K562 (cell line): ENCODE data around the gene SLC26A11. TPM values are rescaled to one million over a fixed set of nuclear protein-coding genes. Genes with fewer than 3 reads are reported as not detected.
A peak's percentile ranks its signal among the peaks of the same experiment; 100 is the strongest.

Source experiments
- ATAC-seq: fragments of 200-7000 bp; cut with Tn5 transposase; 3 replicates; pipeline ENCODE4 v1.9.1; 2020; ENCODE audit warnings: moderate library complexity
- BruUV-seq: library from RNA; stranded (reverse); fragments of 400-500 nt; replicated peaks from 2 replicates; lab custom pipeline; 2021; lab: Mats Ljungman, UMichigan
- CTCF ChIA-PET: fragments of 300-600 bp; formaldehyde crosslinking; extraction: SDS; loops from one replicate; lab custom pipeline; 2021; ENCODE audit warnings: low intra/inter-chr PET ratio; lab: Yijun Ruan, JAX
- POLR2A ChIA-PET: fragments of 300-600, 350-650 bp; sonication (Branson Sonifier 250); formaldehyde crosslinking; extraction: SDS; loops from one replicate; lab custom pipeline; 2021; ENCODE audit warnings: antibody characterized with exemption, inconsistent platforms; lab: Yijun Ruan, JAX
- DNase-seq, 4 experiments: peaks; one replicate each; pipeline versions ENCODE4 v3.0.0 to v3.0.0-alpha.2; 2011 to 2018; ENCODE audit warnings: low spot score in 3 of 4, mixed read lengths in 3 of 4; ENCODE audit errors: extremely low read depth in 1 of 4
- FAIRE-seq: peaks from 2 replicates; lab custom pipeline; 2011; peaks lifted over from hg19 to GRCh38; lab: Jason Lieb, UNC
- H2AFZ ChIP-seq: 2 replicates; pipeline ENCODE4 v1.6.0; 2011; ENCODE audit warnings: low read depth, low read length, control low read depth, inconsistent platforms
- H3K27ac ChIP-seq: fragments of 200-600 bp; 3 replicates; pipeline ENCODE4 v1.8.0; 2011; ENCODE audit warnings: low read depth, mild to moderate bottlenecking, control low read depth, inconsistent platforms, low read length, moderate library complexity, mixed read lengths; ENCODE audit errors: extremely low read depth
- H3K27me3 ChIP-seq, 2 experiments: fragments of 300-600 bp in 1 of 2; 2 replicates in 1 of 2; 3 replicates in 1 of 2; pipeline versions ENCODE4 v1.6.0 to v1.8.0; 2011; ENCODE audit warnings: inconsistent platforms in 2 of 2, low read length in 2 of 2, mild to moderate bottlenecking in 1 of 2, mixed read lengths in 1 of 2, moderate library complexity in 1 of 2; ENCODE audit not compliant: control insufficient read depth in 2 of 2, insufficient read depth in 2 of 2
- H3K36me3 ChIP-seq: fragments of 300-600 bp; 3 replicates; pipeline ENCODE4 v1.8.0; 2011; ENCODE audit warnings: mild to moderate bottlenecking, low read length, inconsistent platforms; ENCODE audit not compliant: control insufficient read depth, insufficient read depth
- H3K4me1 ChIP-seq, 2 experiments: fragments of 200-600 bp in 1 of 2; replicated peaks in 1 of 2; 2 replicates in 1 of 2; 3 replicates in 1 of 2; pipeline versions ENCODE4 v1.5.1 to v1.8.0; 2011; ENCODE audit warnings: inconsistent platforms in 2 of 2, low read length in 2 of 2, mild to moderate bottlenecking in 1 of 2, mixed read lengths in 1 of 2, moderate library complexity in 1 of 2; ENCODE audit not compliant: control insufficient read depth in 2 of 2, insufficient read depth in 2 of 2
- H3K4me2 ChIP-seq: 2 replicates; pipeline ENCODE4 v1.6.1; 2011; ENCODE audit warnings: low read length, control low read depth, inconsistent platforms, mixed read lengths; ENCODE audit not compliant: insufficient read depth
- H3K4me3 ChIP-seq: fragments of 200-600 bp; sonication (generic), shearing (Covaris generic); 2 replicates; pipeline ENCODE4 v1.5.1; 2016; ENCODE audit warnings: control low read depth, inconsistent platforms
- H3K79me2 ChIP-seq: fragments of 200-600 bp; 3 replicates; pipeline ENCODE4 v1.8.0; 2011; ENCODE audit warnings: low read length, inconsistent platforms; ENCODE audit not compliant: control insufficient read depth, insufficient read depth
- H3K9ac ChIP-seq, 2 experiments: 2 replicates each; pipeline versions ENCODE4 v1.6.0 to v1.6.1; 2011; ENCODE audit warnings: low read depth in 2 of 2, low read length in 2 of 2, control low read depth in 1 of 2, inconsistent platforms in 1 of 2, mild to moderate bottlenecking in 1 of 2, mixed read lengths in 1 of 2; ENCODE audit not compliant: insufficient read depth in 1 of 2
- H3K9me1 ChIP-seq: one replicate; pipeline ENCODE4 v1.6.0; 2011; ENCODE audit warnings: inconsistent platforms, mild to moderate bottlenecking, low read length, moderate library complexity; ENCODE audit not compliant: control insufficient read depth, insufficient read depth
- H3K9me3 ChIP-seq: replicated peaks from 2 replicates; pipeline ENCODE4 v1.5.1; 2011; ENCODE audit warnings: low read depth, low read length, inconsistent platforms; ENCODE audit not compliant: control insufficient read depth, insufficient read depth
- H4K20me1 ChIP-seq: replicated peaks from 2 replicates; pipeline ENCODE4 v1.6.1; 2011; ENCODE audit warnings: low read length, inconsistent platforms, mixed read lengths; ENCODE audit not compliant: control insufficient read depth, insufficient read depth
- CTCFL ChIP-seq: IDR thresholded peaks from 2 replicates; pipeline ENCODE4 v1.6.1; 2011; ENCODE audit warnings: borderline replicate concordance, low read depth, mild to moderate bottlenecking, moderate library complexity, low read length; ENCODE audit not compliant: insufficient read depth, poor library complexity, severe bottlenecking
- EZH2 ChIP-seq: IDR thresholded peaks from 2 replicates; pipeline ENCODE4 v1.6.1; 2012; ENCODE audit warnings: low read depth, mild to moderate bottlenecking, inconsistent platforms, low read length, borderline replicate concordance
- HDAC1 ChIP-seq, 2 experiments: fragments of 450-650 bp; IDR thresholded peaks; 2 replicates each; pipeline ENCODE4 v1.6.1; 2016 to 2017; ENCODE audit warnings: inconsistent platforms in 1 of 2, mild to moderate bottlenecking in 1 of 2, moderate library complexity in 1 of 2
- ZBTB7A ChIP-seq: IDR thresholded peaks from 2 replicates; pipeline ENCODE4 v1.6.1; 2011; ENCODE audit warnings: low read depth, mild to moderate bottlenecking, low read length, moderate library complexity, borderline replicate concordance; ENCODE audit not compliant: control insufficient read depth
- WGBS: fragments of 100-300 bp; shearing (Covaris generic); methylation state at CpG from one replicate; pipeline ENCODE4 v1.1.6; 2016; ENCODE audit warnings: low coverage, mixed read lengths; ENCODE audit not compliant: insufficient coverage; ENCODE audit errors: missing lambda C conversion rate; 5-methylcytosine and 5-hydroxymethylcytosine counted together
- in situ Hi-C: fragments of 300-500 bp; cut with MboI; formaldehyde crosslinking; loops from 4 replicates; pipeline ENCODE4 v1.15.0; 2018; ENCODE audit warnings: inconsistent platforms, mixed read lengths
- intact Hi-C: fragments of 100-400 bp; cut with micrococcal nuclease; formaldehyde crosslinking; loops from 2 replicates; pipeline ENCODE4 v1.14.2; 2022
- polyA plus RNA-seq, 8 experiments: library from polyadenylated mRNA; depleted of rRNA in 4 of 8; stranded (reverse) in 5 of 8; unstranded in 3 of 8; fragments of >200 nt; fragmentation: Nextera tagmentation in 2 of 8; fragmentation: Illumina TruSeq in 1 of 8; extraction: Ambion mirVana in 2 of 8; extraction: Trizol in 1 of 8; gene quantifications; 2 replicates each; pipeline versions ENCODE4 v1.2.1 to v1.2.3, GENCODE V29; 2011 to 2014; ENCODE audit warnings: inconsistent platforms in 1 of 8, missing spikeins in 1 of 8
- total RNA-seq, 7 experiments: library from RNA; depleted of rRNA in 6 of 7; stranded (reverse); fragments of >200 nt in 6 of 7; fragmentation: Illumina TruSeq in 2 of 7; extraction: Trizol in 2 of 7; gene quantifications; 2 replicates each; pipeline versions ENCODE4 v1.2.1 to v1.2.3, GENCODE V29; 2011 to 2021; ENCODE audit warnings: low replicate concordance in 1 of 7
- TF ChIP-seq, protein P1 (sequence below): fragments of 250-450 bp; sonication (Bioruptor Pico); IDR thresholded peaks from 2 replicates; pipeline ENCODE4 v1.4.0; 2020; ENCODE audit warnings: mild to moderate bottlenecking, moderate library complexity

Gene SLC26A11
- total and polyA plus RNA-seq, 9 of the 15 experiments (the other 6 are each of a cell fraction or from before 2014, with no cell fraction given), result 0.06 to 3.1 (median 1.2) TPM; not detected in 1

GRCh38 chr17:80182845-80183223 is 37.4 kb upstream of the SLC26A11 start:
- Histone ChIP-seq H3K9me1 (no peaks in the 10 kb centered on the region), H3K27me3 (peaks cover 69 to 93% of the 10 kb centered on the region in 2 experiments), H3K4me3 (no peak overlapping the region), H3K4me2 (no peak overlapping the region), H3K9me3 (no peaks in the 10 kb centered on the region; the same call in 1 of the 2 replicates), H3K9ac (no peak overlapping the region), H3K79me2 (no peaks in the 10 kb centered on the region), H3K4me1 (peaks cover 0 to 28% of the 10 kb centered on the region in 2 experiments; a peak in 3 of 5 replicates), H3K36me3 (no peaks in the 10 kb centered on the region), H3K27ac (no peak overlapping the region), H2AFZ (no peak overlapping the region), H4K20me1 (no peaks in the 10 kb centered on the region; the same call in 1 of the 2 replicates)
- BruUV-seq, result no TSS peak
- in situ Hi-C loops, result no loop called here
- ATAC-seq (peak; percentile 24; the same call in 2 of the 3 replicates), FAIRE-seq (no peak), DNase-seq (no peak)
- ChIA-PET POLR2A (interaction anchor here (0.6 to 1.2 kb wide), 2 partner anchors 11 to 14 kb away, joined by 3 to 4 read pairs; no protein-coding TSS in a partner anchor), CTCF (no interaction called here)
- WGBS, result 18% methylated on average over 9 of the region's 12 CpGs
- TF ChIP-seq EZH2, result 0 out of 2 replicates have a peak, but pooled peaks have one; percentile 70
- no peak for TF ChIP-seq HDAC1 (IDR thresholded peaks at IDR 0.05)
- intact Hi-C loops, result loop anchor here (10.0 kb wide), 1 partner anchor 78 kb away; the partner anchor contains the start of gene GAA

- no peaks in the 10 kb centered on the region; the same call in 1 of the 2 replicates for H3K9me3 ChIP-seq
- no peak for FAIRE-seq
- intact Hi-C loops, result loop anchor here (10.0 kb wide), 1 partner anchor 79 kb away; the partner anchor contains the start of gene GAA
- TF ChIP-seq ZBTB7A (no peak), CTCFL (no peak)
- TF ChIP-seq, protein P1, sequence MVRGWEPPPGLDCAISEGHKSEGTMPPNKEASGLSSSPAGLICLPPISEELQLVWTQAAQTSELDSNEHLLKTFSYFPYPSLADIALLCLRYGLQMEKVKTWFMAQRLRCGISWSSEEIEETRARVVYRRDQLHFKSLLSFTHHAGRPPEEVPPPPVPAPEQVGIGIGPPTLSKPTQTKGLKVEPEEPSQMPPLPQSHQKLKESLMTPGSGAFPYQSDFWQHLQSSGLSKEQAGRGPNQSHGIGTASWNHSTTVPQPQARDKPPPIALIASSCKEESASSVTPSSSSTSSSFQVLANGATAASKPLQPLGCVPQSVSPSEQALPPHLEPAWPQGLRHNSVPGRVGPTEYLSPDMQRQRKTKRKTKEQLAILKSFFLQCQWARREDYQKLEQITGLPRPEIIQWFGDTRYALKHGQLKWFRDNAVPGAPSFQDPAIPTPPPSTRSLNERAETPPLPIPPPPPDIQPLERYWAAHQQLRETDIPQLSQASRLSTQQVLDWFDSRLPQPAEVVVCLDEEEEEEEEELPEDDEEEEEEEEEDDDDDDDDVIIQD (CRISPR knock-in tag), result no peak
- TF ChIP-seq, all 486 proteins: peak for 0
- Histone ChIP-seq H3K4me3 (no peak overlapping the region), H2AFZ (no peak overlapping the region), H3K27ac (no peak overlapping the region), H3K27me3 (peaks cover 74 to 93% of the 10 kb centered on the region in 2 experiments), H3K4me1 (peaks cover 0 to 24% of the 10 kb centered on the region in 2 experiments; a peak in 3 of 5 replicates), H3K9ac (no peak overlapping the region), H3K4me2 (no peak overlapping the region), H3K9me1 (no peaks in the 10 kb centered on the region), H3K79me2 (no peaks in the 10 kb centered on the region), H3K36me3 (no peaks in the 10 kb centered on the region), H4K20me1 (no peaks in the 10 kb centered on the region; the same call in 1 of the 2 replicates)
- in situ Hi-C loops, result no loop called here
- WGBS, result 9% methylated on average over 20 of the region's 26 CpGs
- no peak for DNase-seq
- ATAC-seq, result no peak
- CTCF ChIA-PET, result no interaction called here
- BruUV-seq, result no TSS peak
- POLR2A ChIA-PET, result interaction anchor here (0.6 to 1.2 kb wide), 5 partner anchors 11 to 64 kb away, joined by 3 to 6 read pairs (median 3); no protein-coding TSS in a partner anchor
Measured at GRCh38 chr17:80183581-80184422, 36.4 kb upstream of the SLC26A11 start.
